Smooth muscle cell (in vitro differentiated cells): Measurements from ENCODE around the gene EEA1. TPM values are rescaled to one million over a fixed set of nuclear protein-coding genes. Genes with fewer than 3 reads are reported as not detected.

Experiments used
- DNase-seq: peaks from one replicate; lab custom pipeline; 2025; ENCODE audit not compliant: unreplicated experiment; lab: John Stamatoyannopoulos, UW
- H2AFZ ChIP-seq: fragments of 200-600 bp; sonication (generic); 2 replicates; pipeline ENCODE4 v1.6.0; 2016; ENCODE audit warnings: antibody characterized with exemption, low read depth, mild to moderate bottlenecking
- H3F3A ChIP-seq: fragments of 200-600 bp; sonication (generic); 2 replicates; pipeline ENCODE4 v1.6.0; 2017; ENCODE audit warnings: antibody characterized with exemption, low read depth
- H3K27ac ChIP-seq: fragments of 200-600 bp; sonication (generic); 2 replicates; pipeline ENCODE4 v1.5.1; 2016; ENCODE audit warnings: low read depth, mild to moderate bottlenecking
- H3K27me3 ChIP-seq: fragments of 200-600 bp; sonication (generic); 2 replicates; pipeline ENCODE4 v1.6.1; 2016; ENCODE audit warnings: low read depth, mild to moderate bottlenecking
- H3K36me3 ChIP-seq: fragments of 200-600 bp; sonication (generic); 2 replicates; pipeline ENCODE4 v1.5.1; 2016; ENCODE audit warnings: low read depth
- H3K4me1 ChIP-seq: fragments of 200-600 bp; sonication (generic); 2 replicates; pipeline ENCODE4 v1.5.1; 2016; ENCODE audit warnings: low read depth
- H3K4me2 ChIP-seq: fragments of 200-600 bp; sonication (generic); 2 replicates; pipeline ENCODE4 v1.6.0; 2016; ENCODE audit warnings: mild to moderate bottlenecking
- H3K4me3 ChIP-seq: fragments of 200-600 bp; sonication (generic); 2 replicates; pipeline ENCODE4 v1.5.1; 2016; ENCODE audit warnings: mild to moderate bottlenecking
- H3K79me2 ChIP-seq: fragments of 200-600 bp; sonication (generic); 2 replicates; pipeline ENCODE4 v1.6.0; 2016; ENCODE audit warnings: low read depth, mild to moderate bottlenecking
- H3K9ac ChIP-seq: fragments of 200-600 bp; sonication (generic); 2 replicates; pipeline ENCODE4 v1.6.0; 2016; ENCODE audit warnings: low read depth
- H3K9me3 ChIP-seq: fragments of 200-600 bp; sonication (generic); replicated peaks from 2 replicates; pipeline ENCODE4 v1.5.1; 2016; ENCODE audit warnings: low read depth
- H4K20me1 ChIP-seq: fragments of 200-600 bp; sonication (generic); 2 replicates; pipeline ENCODE4 v1.6.0; 2016; ENCODE audit warnings: low read depth
- CTCF ChIP-seq: fragments of 200-600 bp; sonication (generic); IDR thresholded peaks from 2 replicates; pipeline ENCODE4 v1.5.1; 2017; ENCODE audit warnings: borderline replicate concordance, mild to moderate bottlenecking, antibody characterized with exemption; ENCODE audit not compliant: insufficient read depth, poor library complexity, severe bottlenecking
- WGBS: methylation state at CpG from one replicate; pipeline ENCODE4 v1.1.7; 2016; ENCODE audit warnings: low lambda C conversion rate; 5-methylcytosine and 5-hydroxymethylcytosine counted together
- polyA plus RNA-seq: library from polyadenylated mRNA; unstranded; fragments of >200 nt; fragmentation: Nextera tagmentation; extraction: Ambion mirVana; gene quantifications from 2 replicates; pipeline ENCODE4 v1.2.1, GENCODE V29; 2016
- small RNA-seq: library from RNA; depleted of rRNA; stranded (forward); fragments of <200 nt; gene quantifications from one replicate; pipeline ENCODE3, GENCODE V24; 2014
- total RNA-seq: library from RNA; depleted of rRNA; stranded (reverse); fragments of >200 nt; gene quantifications from 2 replicates; pipeline ENCODE4 v1.2.3, GENCODE V29; 2014

The EEA1 gene
- total and polyA plus RNA-seq, 2 experiments from 2014 or later, result 25.1 to 29.0 TPM

- Histone ChIP-seq H3K9ac (no peak overlapping the region), H3K4me2 (no peak overlapping the region), H3K4me1 (no peaks in the 10 kb centered on the region), H4K20me1 (no peaks in the 10 kb centered on the region), H3K4me3 (no peak overlapping the region), H3K9me3 (no peaks in the 10 kb centered on the region), H3K36me3 (no peaks in the 10 kb centered on the region), H3K79me2 (no peaks in the 10 kb centered on the region), H3K27ac (no peak overlapping the region), H2AFZ (no peak overlapping the region), H3K27me3 (no peaks in the 10 kb centered on the region), H3F3A (no peaks in the 10 kb centered on the region)
- DNase-seq, result no peak
- 91% methylated on average over 3 of the region's 3 CpGs for WGBS
- no peak for TF ChIP-seq CTCF
Observed at GRCh38 chr12:92722897-92723296, 206.2 kb downstream of the EEA1 start.

- TF ChIP-seq CTCF, result no peak
- no peaks in the 10 kb centered on the region for H4K20me1 ChIP-seq
- 90% methylated on average over 1 of the region's 1 CpG for WGBS
- H3K9me3 ChIP-seq, result no peaks in the 10 kb centered on the region
- no peak for DNase-seq
- no peak overlapping the region for H3K4me3 ChIP-seq
- no peaks in the 10 kb centered on the region for H3K4me1 ChIP-seq
- H3K79me2 ChIP-seq, result no peaks in the 10 kb centered on the region
- no peak overlapping the region for H3K27ac ChIP-seq
- no peak overlapping the region for H2AFZ ChIP-seq
- no peaks in the 10 kb centered on the region for H3K27me3 ChIP-seq
- H3K4me2 ChIP-seq, result no peak overlapping the region
- no peak overlapping the region for H3K9ac ChIP-seq
- no peaks in the 10 kb centered on the region for H3K36me3 ChIP-seq
- H3F3A ChIP-seq, result no peaks in the 10 kb centered on the region
Observed at GRCh38 chr12:92721656-92722055, 207.4 kb downstream of the EEA1 start.

GRCh38 chr12:92721130-92721529, 208.0 kb downstream of the EEA1 start:
- H3F3A ChIP-seq, result no peaks in the 10 kb centered on the region
- no peaks in the 10 kb centered on the region for H4K20me1 ChIP-seq
- no peak for TF ChIP-seq CTCF
- H3K4me2 ChIP-seq, result no peak overlapping the region
- H3K4me3 ChIP-seq, result no peak overlapping the region
- H3K27me3 ChIP-seq, result no peaks in the 10 kb centered on the region
- no peaks in the 10 kb centered on the region for H3K4me1 ChIP-seq
- H2AFZ ChIP-seq, result no peak overlapping the region
- WGBS, result 57% methylated on average over 8 of the region's 8 CpGs
- H3K9ac ChIP-seq, result no peak overlapping the region
- H3K79me2 ChIP-seq, result no peaks in the 10 kb centered on the region
- H3K36me3 ChIP-seq, result no peaks in the 10 kb centered on the region
- no peak for DNase-seq
- no peak overlapping the region for H3K27ac ChIP-seq
- H3K9me3 ChIP-seq, result no peaks in the 10 kb centered on the region

Small RNA genes within 50 kb of the gene (small RNA-seq; reads per million reads assigned to genes)
- gene RNU6-1329P, result not detected

Other genes with a start within 250 kb of the EEA1 start
- gene PLEKHG7, start 226.3 kb downstream of the EEA1 start, total RNA-seq, result not detected in 2 replicates
- gene PLEKHG7, start 226.3 kb downstream of the EEA1 start, polyA plus RNA-seq, result not detected in 2 replicates